ENCODE measurements around the gene SMS. TPM values are rescaled to one million over a fixed set of nuclear protein-coding genes. Genes with fewer than 3 reads are reported as not detected.

The SMS gene
- total and polyA plus RNA-seq, 11 donors, result 24.0 to 109 (median 50.2) TPM

- TF ChIP-seq POLR2A (IDR thresholded peaks at IDR 0.05) (no peak), CTCF (IDR thresholded peaks at IDR 0.05) (no peak)
- WGBS, 4 donors, result 36 to 50% (median 44%) methylated on average over 7 of the region's 7 CpGs
- Histone ChIP-seq H3K27me3 (no peaks in the 10 kb centered on the region), H3K36me3 (no peaks in the 10 kb centered on the region), H3K4me3 (no peak overlapping the region), H3K9me3 (no peaks in the 10 kb centered on the region), H3K4me1 (peaks cover 0 to 40% (median 10%) of the 10 kb centered on the region in 12 donors), H3K27ac (no peak overlapping the region)
- intact Hi-C loops (cut with DNase I), result no loop called here
- peak; percentile 38 to 69 (median 57) for ATAC-seq
- DNase-seq, result no peak
Measured at GRCh38 chrX:21960569-21961541, 20.3 kb downstream of the SMS start.

- no peak for DNase-seq
- intact Hi-C loops (cut with DNase I), result no loop called here
- Histone ChIP-seq H3K9me3 (no peaks in the 10 kb centered on the region), H3K27ac (no peak overlapping the region), H3K27me3 (no peaks in the 10 kb centered on the region), H3K36me3 (peaks cover 0 to 3% (median 0%) of the 10 kb centered on the region in 9 donors), H3K4me1 (peaks cover 0 to 40% (median 10%) of the 10 kb centered on the region in 12 donors), H3K4me3 (no peak overlapping the region)
- ATAC-seq, result no peak
- TF ChIP-seq CTCF (IDR thresholded peaks at IDR 0.05) (no peak), POLR2A (IDR thresholded peaks at IDR 0.05) (no peak)
Measured at GRCh38 chrX:21962361-21962760, 21.9 kb downstream of the SMS start.

- Histone ChIP-seq H3K9me3 (no peaks in the 10 kb centered on the region), H3K27ac (peak overlapping the region in 4 of 12 donors; percentile 8 to 41 (median 24)), H3K27me3 (no peaks in the 10 kb centered on the region), H3K4me3 (no peak overlapping the region), H3K36me3 (peaks cover 0 to 9% (median 5%) of the 10 kb centered on the region in 9 donors), H3K4me1 (peaks cover 0 to 40% (median 10%) of the 10 kb centered on the region in 12 donors)
- 70 to 83% (median 73%) methylated on average over 7 of the region's 7 CpGs for WGBS, 4 donors
- no peak for DNase-seq
- TF ChIP-seq POLR2A (IDR thresholded peaks at IDR 0.05) (no peak), CTCF (IDR thresholded peaks at IDR 0.05) (no peak)
- intact Hi-C loops (cut with DNase I), result no loop called here
- peak in 1 of 4 donors; percentile 22 for ATAC-seq
Measured at GRCh38 chrX:21963269-21963668, 22.8 kb downstream of the SMS start.

- TF ChIP-seq POLR2A (IDR thresholded peaks at IDR 0.05), result no peak
- TF ChIP-seq CTCF (IDR thresholded peaks at IDR 0.05), result no peak
- DNase-seq (no peak), ATAC-seq (peak; percentile 38 to 64 (median 49))
- intact Hi-C loops (cut with DNase I), result no loop called here
- H3K27ac ChIP-seq, result peak overlapping the region in 5 of 12 donors; percentile 8 to 41 (median 12)
- no peaks in the 10 kb centered on the region for H3K27me3 ChIP-seq
- WGBS, 4 donors, result 73 to 79% (median 75%) methylated on average over 8 of the region's 8 CpGs
- H3K9me3 ChIP-seq, result no peaks in the 10 kb centered on the region
- H3K4me1 ChIP-seq, result peaks cover 0 to 36% (median 9%) of the 10 kb centered on the region in 12 donors
- H3K36me3 ChIP-seq, result peaks cover 0 to 15% (median 5%) of the 10 kb centered on the region in 9 donors
- no peak overlapping the region for H3K4me3 ChIP-seq
Measured at GRCh38 chrX:21963731-21964405, 23.4 kb downstream of the SMS start.

All from heart left ventricle (tissue), 16 donors.